Muscle of leg (tissue), 16 donors: Measurements from ENCODE around the gene MAP1LC3B. TPM values are rescaled to one million over a fixed set of nuclear protein-coding genes. Genes with fewer than 3 reads are reported as not detected.

Experiments used
- DNase-seq: peaks from one replicate; pipeline ENCODE4 v3.0.0; 2013
- H3K27ac ChIP-seq: one replicate; pipeline ENCODE4 v1.5.1; 2013; ENCODE audit warnings: mild to moderate bottlenecking, low read length, control low read depth
- H3K27me3 ChIP-seq: one replicate; pipeline ENCODE4 v1.6.1; 2013; ENCODE audit warnings: low read length; ENCODE audit not compliant: control insufficient read depth, insufficient read depth
- H3K36me3 ChIP-seq: one replicate; pipeline ENCODE4 v1.6.1; 2013; ENCODE audit warnings: low read length; ENCODE audit not compliant: control insufficient read depth, insufficient read depth
- H3K4me1 ChIP-seq: one replicate; pipeline ENCODE4 v1.6.1; 2013; ENCODE audit warnings: low read length; ENCODE audit not compliant: control insufficient read depth, insufficient read depth
- H3K4me3 ChIP-seq: one replicate; pipeline ENCODE4 v1.5.1; 2013; ENCODE audit warnings: low read length, control low read depth
- H3K9me3 ChIP-seq: replicated peaks from 2 replicates; pipeline ENCODE4 v1.6.1; 2013; ENCODE audit warnings: low read depth, low read length; ENCODE audit not compliant: control insufficient read depth
- WGBS: methylation state at CpG from one replicate; pipeline ENCODE4 v1.1.5; 2013; ENCODE audit warnings: missing lambda C conversion rate; ENCODE audit not compliant: insufficient coverage; 5-methylcytosine and 5-hydroxymethylcytosine counted together
- long read RNA-seq, 11 donors: transcript quantifications; one replicate each; lab custom pipeline, GENCODE V29; 2026
- polyA plus RNA-seq, 8 donors: library from polyadenylated mRNA; unstranded; fragments of 120-200 nt; gene quantifications; one replicate each; pipeline versions ENCODE4 v1.2.1 to v1.2.3, GENCODE V29; 2013; ENCODE audit warnings: inconsistent platforms in 1 of 8, low replicate concordance in 1 of 8; ENCODE audit not compliant: insufficient read length in 8 of 8, insufficient read depth in 1 of 8
- total RNA-seq: library from RNA; stranded (reverse); fragments of 120-200 nt; gene quantifications from one replicate; pipeline ENCODE4 v1.2.4, GENCODE V29; 2013

The MAP1LC3B gene
- total RNA-seq (24.4 TPM), polyA plus RNA-seq (10 to 100 TPM; 42.8 to 57.1 (median 48.8) TPM)
- long read RNA-seq, donor 1, transcript MAP1LC3B-201 (4 exons, 2,688 nt), result major isoform, 10 of 10 reads
- long read RNA-seq, donor 1, partial matches to known transcripts, result 0 of 10 reads
- long read RNA-seq, donor 1, other reads (novel, unspliced or antisense), result 0 of 10 reads
- long read RNA-seq, donor 2, partial matches to known transcripts, result 0 of 4 reads
- long read RNA-seq, donor 2, other reads (novel, unspliced or antisense), result 0 of 4 reads
- long read RNA-seq, donor 3, transcript MAP1LC3B-201 (4 exons, 2,688 nt), result major isoform, 24 of 25 reads
- long read RNA-seq, donor 3, partial matches to known transcripts, result 0 of 25 reads
- long read RNA-seq, donor 3, other reads (novel, unspliced or antisense), result 0 of 25 reads
- long read RNA-seq, donor 4, transcript MAP1LC3B-201 (4 exons, 2,688 nt), result major isoform, 15 of 34 reads
- long read RNA-seq, donor 4, partial matches to known transcripts, result 13 of 34 reads
- long read RNA-seq, donor 4, other reads (novel, unspliced or antisense), result 6 of 34 reads
- long read RNA-seq, donor 5, transcript MAP1LC3B-201 (4 exons, 2,688 nt), result major isoform, 59 of 60 reads
- long read RNA-seq, donor 5, partial matches to known transcripts, result 0 of 60 reads
- long read RNA-seq, donor 5, other reads (novel, unspliced or antisense), result 0 of 60 reads
- long read RNA-seq, donor 6, transcript MAP1LC3B-201 (4 exons, 2,688 nt), result major isoform, 41 of 41 reads
- long read RNA-seq, donor 6, partial matches to known transcripts, result 0 of 41 reads
- long read RNA-seq, donor 6, other reads (novel, unspliced or antisense), result 0 of 41 reads
- long read RNA-seq, donor 7, transcript MAP1LC3B-201 (4 exons, 2,688 nt), result major isoform, 26 of 27 reads
- long read RNA-seq, donor 7, partial matches to known transcripts, result 0 of 27 reads
- long read RNA-seq, donor 7, other reads (novel, unspliced or antisense), result 0 of 27 reads
- long read RNA-seq, donor 8, transcript MAP1LC3B-201 (4 exons, 2,688 nt), result major isoform, 31 of 31 reads
- long read RNA-seq, donor 8, partial matches to known transcripts, result 0 of 31 reads
- long read RNA-seq, donor 8, other reads (novel, unspliced or antisense), result 0 of 31 reads
- long read RNA-seq, donor 9, transcript MAP1LC3B-201 (4 exons, 2,688 nt), result major isoform, 35 of 36 reads
- long read RNA-seq, donor 9, partial matches to known transcripts, result 0 of 36 reads
- long read RNA-seq, donor 9, other reads (novel, unspliced or antisense), result 0 of 36 reads
- long read RNA-seq, donor 10, transcript MAP1LC3B-201 (4 exons, 2,688 nt), result major isoform, 45 of 46 reads
- long read RNA-seq, donor 10, partial matches to known transcripts, result 0 of 46 reads
- long read RNA-seq, donor 10, other reads (novel, unspliced or antisense), result 0 of 46 reads
- long read RNA-seq, donor 11, transcript MAP1LC3B-201 (4 exons, 2,688 nt), result major isoform, 23 of 23 reads
- long read RNA-seq, donor 11, partial matches to known transcripts, result 0 of 23 reads
- long read RNA-seq, donor 11, other reads (novel, unspliced or antisense), result 0 of 23 reads

- H3K4me3 ChIP-seq, result peak within 1 kb of the TSS; percentile 80
- DNase-seq, result peak; percentile 98
- H3K4me1 ChIP-seq, result peaks cover 28% of the 10 kb centered on the region
- H3K36me3 ChIP-seq, result no peaks in the 10 kb centered on the region
- under 1% methylated on average over 111 of the region's 113 CpGs for WGBS
- no peaks in the 10 kb centered on the region for H3K27me3 ChIP-seq
- H3K9me3 ChIP-seq, result no peaks in the 10 kb centered on the region
- H3K27ac ChIP-seq, result peak within 1 kb of the TSS; percentile 93
Measured at GRCh38 chr16:87391950-87392820, at the start of gene MAP1LC3B. MAP1LC3B (plus strand) TSS chr16:87392336; CDS start chr16:87392428, 92 bp downstream.

- H3K27ac ChIP-seq, result no peak overlapping the region
- DNase-seq, result no peak
- no peak overlapping the region for H3K4me3 ChIP-seq
- 93% methylated on average over 16 of the region's 20 CpGs for WGBS
- H3K36me3 ChIP-seq, result peaks cover 55% of the 10 kb centered on the region
- H3K9me3 ChIP-seq, result no peaks in the 10 kb centered on the region
- H3K4me1 ChIP-seq, result peaks cover 3% of the 10 kb centered on the region
- no peaks in the 10 kb centered on the region for H3K27me3 ChIP-seq
Measured at GRCh38 chr16:87342504-87342903, 49.6 kb upstream of the MAP1LC3B start.

GRCh38 chr16:87342978-87343752 is 49.0 kb upstream of the MAP1LC3B start:
- Histone ChIP-seq H3K27ac (no peak overlapping the region), H3K27me3 (no peaks in the 10 kb centered on the region), H3K4me1 (peaks cover 3% of the 10 kb centered on the region), H3K4me3 (no peak overlapping the region), H3K36me3 (peaks cover 55% of the 10 kb centered on the region), H3K9me3 (no peaks in the 10 kb centered on the region)
- DNase-seq, result no peak
- WGBS, result 80% methylated on average over 25 of the region's 26 CpGs

- H3K36me3 ChIP-seq, result peaks cover 58% of the 10 kb centered on the region
- no peak overlapping the region for H3K4me3 ChIP-seq
- no peak overlapping the region for H3K27ac ChIP-seq
- DNase-seq, result no peak
- H3K27me3 ChIP-seq, result no peaks in the 10 kb centered on the region
- 87% methylated on average over 11 of the region's 11 CpGs for WGBS
- peaks cover 3% of the 10 kb centered on the region for H3K4me1 ChIP-seq
- H3K9me3 ChIP-seq, result no peaks in the 10 kb centered on the region
Measured at GRCh38 chr16:87343753-87344050, 48.4 kb upstream of the MAP1LC3B start.

GRCh38 chr16:87344165-87344930 is 47.8 kb upstream of the MAP1LC3B start:
- no peak overlapping the region for H3K27ac ChIP-seq
- WGBS, result 86% methylated on average over 30 of the region's 34 CpGs

GRCh38 chr16:87344931-87345631 is 47.1 kb upstream of the MAP1LC3B start:
- peaks cover 55% of the 10 kb centered on the region for H3K36me3 ChIP-seq
- peak; percentile 19 for DNase-seq

More at GRCh38 chr16:87344165-87344930, 47.8 kb upstream of the MAP1LC3B start:
- H3K4me1 ChIP-seq, result peaks cover 3% of the 10 kb centered on the region
- no peak for DNase-seq
- peaks cover 58% of the 10 kb centered on the region for H3K36me3 ChIP-seq
- no peaks in the 10 kb centered on the region for H3K9me3 ChIP-seq
- H3K4me3 ChIP-seq, result no peak overlapping the region
- no peaks in the 10 kb centered on the region for H3K27me3 ChIP-seq

GRCh38 chr16:87345726-87346424 is 46.3 kb upstream of the MAP1LC3B start:
- Histone ChIP-seq H3K27ac (no peak overlapping the region), H3K4me3 (no peak overlapping the region), H3K36me3 (peaks cover 50% of the 10 kb centered on the region), H3K27me3 (no peaks in the 10 kb centered on the region), H3K4me1 (peaks cover 7% of the 10 kb centered on the region), H3K9me3 (no peaks in the 10 kb centered on the region)
- WGBS, result 89% methylated on average over 21 of the region's 28 CpGs
- DNase-seq, result no peak

More at GRCh38 chr16:87344931-87345631, 47.1 kb upstream of the MAP1LC3B start:
- H3K27ac ChIP-seq, result no peak overlapping the region
- WGBS, result 79% methylated on average over 7 of the region's 17 CpGs
- peaks cover 3% of the 10 kb centered on the region for H3K4me1 ChIP-seq
- no peaks in the 10 kb centered on the region for H3K27me3 ChIP-seq
- H3K9me3 ChIP-seq, result no peaks in the 10 kb centered on the region
- H3K4me3 ChIP-seq, result no peak overlapping the region
